BLaER1 treated with 17β-estradiol and CSF1 and Interleukin-3, amounts not matched to agents 10 nM and 100 nM (cell line): ENCODE measurements around the gene MAPK10.
"Not testable (repeated sequence)": the region's sequence is repeated elsewhere in the genome, so short reads cannot be mapped to it uniquely, and the experiment has no call there.

Experiments used
- H3K27ac ChIP-seq, 11 experiments: shearing (Covaris generic); formaldehyde crosslinking; 2 replicates each; pipeline ENCODE4 v1.8.1; 2022
- H3K27me3 ChIP-seq, 11 experiments: shearing (Covaris generic); formaldehyde crosslinking; 2 replicates each; pipeline ENCODE4 v1.8.1; 2022
- H3K36me3 ChIP-seq, 11 experiments: shearing (Covaris generic); formaldehyde crosslinking; 2 replicates each; pipeline ENCODE4 v1.8.1; 2022
- H3K4me1 ChIP-seq, 10 experiments: shearing (Covaris generic); formaldehyde crosslinking; 2 replicates each; pipeline ENCODE4 v1.8.1; 2022
- H3K4me2 ChIP-seq, 11 experiments: shearing (Covaris generic); formaldehyde crosslinking; 2 replicates each; pipeline ENCODE4 v1.8.1; 2022
- H3K4me3 ChIP-seq, 10 experiments: shearing (Covaris generic); formaldehyde crosslinking; 2 replicates each; pipeline ENCODE4 v1.8.1; 2022
- H3K9ac ChIP-seq, 11 experiments: shearing (Covaris generic); formaldehyde crosslinking; 2 replicates each; pipeline ENCODE4 v1.8.1; 2022
- H3K9me3 ChIP-seq, 11 experiments: shearing (Covaris generic); formaldehyde crosslinking; replicated peaks in 1 of 11; 2 replicates each; pipeline ENCODE4 v1.8.1; 2022
- H4K20me1 ChIP-seq, 11 experiments: shearing (Covaris generic); formaldehyde crosslinking; 2 replicates each; pipeline ENCODE4 v1.8.1; 2022
- Cebpa-rat ChIP-seq, 11 experiments: shearing (Covaris generic); IDR thresholded peaks; 2 replicates each; pipeline ENCODE4 v1.8.1; 2022

The MAPK10 gene

GRCh38 chr4:86356425-86357210 lies 3.2 kb downstream of the MAPK10 start:
- H3K4me2 ChIP-seq = no peak overlapping the region
- no peak overlapping the region for H3K4me3 ChIP-seq
- no peak for TF ChIP-seq Cebpa-rat (IDR thresholded peaks at IDR 0.05)
- no peaks in the 10 kb centered on the region for H3K27me3 ChIP-seq
- H3K27ac ChIP-seq = no peak overlapping the region
- peaks cover 13 to 35% (median 17%) of the 10 kb centered on the region in 10 experiments for H3K4me1 ChIP-seq
- H4K20me1 ChIP-seq = no peaks in the 10 kb centered on the region
- H3K9ac ChIP-seq = no peak overlapping the region
- no peaks in the 10 kb centered on the region for H3K9me3 ChIP-seq
- H3K36me3 ChIP-seq = no peaks in the 10 kb centered on the region

GRCh38 chr4:86354390-86354789 lies 5.5 kb downstream of the MAPK10 start:
- no peaks in the 10 kb centered on the region for H4K20me1 ChIP-seq
- H3K9ac ChIP-seq = no peak overlapping the region
- no peak for TF ChIP-seq Cebpa-rat (IDR thresholded peaks at IDR 0.05)
- no peaks in the 10 kb centered on the region for H3K36me3 ChIP-seq
- no peaks in the 10 kb centered on the region for H3K27me3 ChIP-seq
- peaks cover 2 to 18% (median 3%) of the 10 kb centered on the region in 10 experiments for H3K4me1 ChIP-seq
- H3K4me2 ChIP-seq = no peak overlapping the region
- H3K9me3 ChIP-seq = no peaks in the 10 kb centered on the region
- no peak overlapping the region for H3K4me3 ChIP-seq
- H3K27ac ChIP-seq = no peak overlapping the region

- Histone ChIP-seq H3K9ac (no peak overlapping the region), H3K27me3 (no peaks in the 10 kb centered on the region), H3K4me3 (no peak overlapping the region), H3K36me3 (no peaks in the 10 kb centered on the region), H4K20me1 (no peaks in the 10 kb centered on the region), H3K9me3 (no peaks in the 10 kb centered on the region), H3K4me1 (no peaks in the 10 kb centered on the region), H3K4me2 (no peak overlapping the region), H3K27ac (no peak overlapping the region)
- no peak for TF ChIP-seq Cebpa-rat (IDR thresholded peaks at IDR 0.05)
These were observed 13.5 kb downstream of the MAPK10 start for GRCh38 chr4:86346320-86346719.

- no peak for TF ChIP-seq Cebpa-rat (IDR thresholded peaks at IDR 0.05)
- H3K4me2 ChIP-seq = no peak overlapping the region
- no peaks in the 10 kb centered on the region for H3K4me1 ChIP-seq
- H3K27ac ChIP-seq = no peak overlapping the region
- no peak overlapping the region for H3K9ac ChIP-seq
- no peaks in the 10 kb centered on the region for H3K9me3 ChIP-seq
- H3K36me3 ChIP-seq = no peaks in the 10 kb centered on the region
- no peaks in the 10 kb centered on the region for H3K27me3 ChIP-seq
- no peak overlapping the region for H3K4me3 ChIP-seq
- no peaks in the 10 kb centered on the region for H4K20me1 ChIP-seq
These were observed 15.7 kb downstream of the MAPK10 start for GRCh38 chr4:86344127-86344526.

DNA sequence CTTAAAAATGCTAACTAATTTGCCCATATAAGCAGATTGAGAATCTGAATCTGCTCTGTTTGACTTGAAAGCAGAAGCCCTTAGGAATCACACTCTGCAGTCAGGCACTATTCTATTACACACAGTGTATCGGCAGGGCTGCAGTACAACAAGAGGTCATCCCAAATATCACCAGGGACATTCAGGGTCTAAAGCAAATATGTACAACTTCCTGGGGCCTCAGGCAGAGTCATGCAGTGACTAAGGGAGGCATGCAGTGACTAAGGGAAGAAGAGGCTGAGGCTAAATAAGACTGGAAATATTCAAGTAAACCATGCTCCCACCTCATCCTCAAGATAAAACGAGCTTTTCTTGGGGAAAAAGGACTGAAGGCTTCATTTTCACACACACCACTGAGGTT lies 20.9 kb downstream of the MAPK10 start:
- Histone ChIP-seq H3K27ac (no peak overlapping the region), H3K27me3 (no peaks in the 10 kb centered on the region), H4K20me1 (no peaks in the 10 kb centered on the region), H3K4me3 (no peak overlapping the region), H3K4me1 (peaks cover 0 to 6% (median 0%) of the 10 kb centered on the region in 10 experiments; a peak in 3 of 20 replicates), H3K9ac (no peak overlapping the region), H3K4me2 (no peak overlapping the region), H3K9me3 (no peaks in the 10 kb centered on the region), H3K36me3 (no peaks in the 10 kb centered on the region)
- no peak for TF ChIP-seq Cebpa-rat (IDR thresholded peaks at IDR 0.05)

DNA sequence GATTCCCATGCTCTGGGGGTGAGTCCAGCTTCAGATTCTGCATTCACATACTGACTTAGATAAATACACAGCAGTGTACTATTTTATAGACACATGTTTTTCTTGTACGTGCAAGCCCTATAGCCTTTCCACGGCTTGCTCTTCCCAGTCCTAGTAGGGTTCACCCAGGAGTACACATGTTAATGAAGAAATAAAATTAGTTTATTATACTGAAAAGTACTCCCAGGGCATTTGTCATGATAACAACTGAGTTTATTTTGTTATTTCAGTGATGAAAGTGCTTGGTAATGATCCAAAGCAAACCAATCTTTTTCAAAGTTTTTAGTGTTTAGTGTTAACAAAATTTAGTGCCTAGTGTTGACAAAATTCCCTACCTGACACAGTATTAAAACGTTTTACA lies 21.3 kb downstream of the MAPK10 start:
- no peak overlapping the region for H3K27ac ChIP-seq
- H3K4me2 ChIP-seq = no peak overlapping the region

DNA sequence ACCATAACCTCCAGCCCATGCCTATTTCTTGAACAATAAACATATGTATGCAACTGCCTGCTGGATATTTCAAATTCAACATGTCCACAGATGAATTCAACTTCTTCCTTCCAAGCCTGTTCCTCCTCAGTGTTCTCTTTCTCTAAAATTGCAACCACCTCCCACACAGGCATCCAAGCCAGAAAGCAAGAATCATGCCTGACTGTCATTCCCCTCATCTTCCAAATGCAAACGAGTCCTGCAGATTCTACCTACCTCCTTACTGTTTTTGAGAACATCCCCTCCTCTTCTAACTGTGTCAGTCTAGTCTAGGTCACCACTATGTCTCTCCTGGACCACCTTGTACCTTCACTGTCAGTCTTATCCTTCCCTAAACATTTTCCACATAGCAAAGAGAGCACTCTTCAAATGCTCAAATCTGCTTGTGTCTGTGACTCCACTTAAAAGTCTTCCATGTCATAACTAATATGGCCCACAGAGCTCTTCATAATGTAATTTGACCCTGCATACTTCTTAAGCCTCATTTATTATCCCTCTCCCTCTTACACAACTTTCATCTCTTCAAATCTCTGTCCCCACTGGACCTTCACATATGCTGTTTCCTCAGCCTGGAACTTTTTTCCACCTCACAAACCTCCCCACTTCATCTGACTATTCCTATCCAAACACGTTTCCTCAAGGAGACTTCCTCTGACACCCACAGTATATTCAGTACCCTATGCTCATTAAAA lies 25.7 kb downstream of the MAPK10 start:
- Histone ChIP-seq H4K20me1 (no peaks in the 10 kb centered on the region), H3K4me2 (peak overlapping the region in 2 of 11 experiments; percentile 12 to 44; a peak in 2 of 22 replicates), H3K4me3 (no peak overlapping the region), H3K4me1 (peaks cover 0 to 42% (median 12%) of the 10 kb centered on the region in 10 experiments; a peak in 12 of 20 replicates), H3K27ac (no peak overlapping the region), H3K36me3 (no peaks in the 10 kb centered on the region), H3K27me3 (no peaks in the 10 kb centered on the region), H3K9ac (no peak overlapping the region), H3K9me3 (no peaks in the 10 kb centered on the region)
- TF ChIP-seq Cebpa-rat (IDR thresholded peaks at IDR 0.05) = no peak

More for the DNA sequence above, 21.3 kb downstream of the MAPK10 start:
- no peak for TF ChIP-seq Cebpa-rat (IDR thresholded peaks at IDR 0.05)
- Histone ChIP-seq H3K4me3 (no peak overlapping the region), H4K20me1 (no peaks in the 10 kb centered on the region), H3K9me3 (no peaks in the 10 kb centered on the region), H3K9ac (no peak overlapping the region), H3K36me3 (no peaks in the 10 kb centered on the region), H3K4me1 (peaks cover 0 to 11% (median 0%) of the 10 kb centered on the region in 10 experiments; a peak in 3 of 20 replicates), H3K27me3 (no peaks in the 10 kb centered on the region)

GRCh38 chr4:86333236-86333635 lies 26.6 kb downstream of the MAPK10 start:
- no peak overlapping the region for H3K27ac ChIP-seq
- H3K4me3 ChIP-seq = no peak overlapping the region
- H3K9me3 ChIP-seq = no peaks in the 10 kb centered on the region
- no peaks in the 10 kb centered on the region for H3K36me3 ChIP-seq
- H4K20me1 ChIP-seq = no peaks in the 10 kb centered on the region
- peak overlapping the region in 2 of 11 experiments; percentile 12 to 44; a peak in 1 of 22 replicates for H3K4me2 ChIP-seq
- H3K9ac ChIP-seq = no peak overlapping the region
- TF ChIP-seq Cebpa-rat (IDR thresholded peaks at IDR 0.05) = no peak
- peaks cover 0 to 42% (median 12%) of the 10 kb centered on the region in 10 experiments; a peak in 12 of 20 replicates for H3K4me1 ChIP-seq
- H3K27me3 ChIP-seq = no peaks in the 10 kb centered on the region

DNA sequence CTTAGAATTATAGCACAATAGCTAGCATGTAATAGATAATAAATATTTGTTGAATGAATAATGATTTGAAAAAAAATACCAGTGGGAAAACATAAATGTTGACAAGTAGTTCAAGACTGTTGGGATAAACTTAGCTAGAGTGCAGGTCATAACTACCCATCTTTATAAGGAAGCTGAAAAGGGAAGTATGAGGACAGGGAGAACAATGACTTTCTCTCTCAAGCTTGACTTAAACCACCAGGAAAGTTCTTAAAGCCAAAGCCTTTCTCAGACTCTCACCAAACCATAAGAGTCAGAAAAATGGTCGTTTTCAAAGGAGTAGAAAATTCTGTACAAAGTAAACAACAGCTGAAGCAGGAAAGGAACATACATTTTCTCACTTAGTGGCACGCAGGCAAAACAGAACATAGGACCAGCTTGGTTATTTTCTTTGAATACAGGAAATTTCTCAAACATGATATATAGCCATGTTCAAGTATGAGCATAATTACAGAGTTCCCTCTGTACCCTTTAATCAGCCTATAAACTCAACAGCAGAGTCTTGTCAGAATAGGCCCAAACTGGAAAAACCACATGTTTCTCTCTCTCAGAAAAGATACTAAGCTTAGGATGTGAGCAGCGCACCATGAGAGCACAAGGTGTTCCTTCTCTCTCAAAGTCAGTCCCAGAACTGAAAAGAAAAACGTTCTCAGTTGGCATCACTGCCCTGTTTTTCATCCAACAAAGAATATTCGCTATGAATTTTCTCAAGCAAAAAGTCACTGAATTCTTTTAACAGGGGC lies 28.7 kb downstream of the MAPK10 start:
- Histone ChIP-seq H3K4me1 (peaks cover 0 to 42% (median 12%) of the 10 kb centered on the region in 10 experiments; a peak in 12 of 20 replicates), H3K4me3 (no peak overlapping the region), H4K20me1 (no peaks in the 10 kb centered on the region), H3K9me3 (no peaks in the 10 kb centered on the region), H3K27me3 (no peaks in the 10 kb centered on the region), H3K36me3 (no peaks in the 10 kb centered on the region), H3K9ac (no peak overlapping the region), H3K27ac (peak overlapping the region in 4 of 11 experiments; percentile 0 to 72 (median 28); a peak in 7 of 22 replicates), H3K4me2 (peak overlapping the region in 5 of 11 experiments; percentile 5 to 83 (median 24); a peak in 6 of 22 replicates)
- no peak for TF ChIP-seq Cebpa-rat (IDR thresholded peaks at IDR 0.05)

DNA sequence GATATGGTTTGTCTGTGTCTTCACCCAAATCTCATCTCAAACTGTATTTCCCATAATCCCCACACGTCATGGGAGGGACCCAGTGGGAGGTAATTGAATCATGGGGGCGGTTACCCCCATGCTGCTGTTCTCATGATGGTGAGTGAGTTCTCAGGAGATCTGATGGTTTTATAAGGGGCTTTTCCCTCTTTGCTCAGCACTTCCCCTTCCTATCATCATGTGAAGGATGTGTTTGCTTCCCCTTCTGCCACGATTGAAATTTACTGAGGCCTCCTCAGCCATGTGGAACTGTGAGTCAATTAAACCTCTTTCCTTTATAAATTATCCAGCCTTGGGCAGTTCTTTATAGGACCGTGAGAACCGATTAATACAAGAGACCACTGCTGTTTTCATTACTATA lies 29.4 kb downstream of the MAPK10 start:
- not testable (repeated sequence) for H3K36me3 ChIP-seq, H4K20me1 ChIP-seq, H3K9me3 ChIP-seq, H3K4me3 ChIP-seq, H3K27me3 ChIP-seq
- H3K4me2 ChIP-seq = peak overlapping the region in 7 of 11 experiments; percentile 13 to 83 (median 19); a peak in 7 of 22 replicates
- 0 out of 22 replicates have a peak overlapping the region, but pooled peaks of 1 of the 11 experiments have one; percentile 3 for H3K9ac ChIP-seq
- H3K4me1 ChIP-seq = peaks cover 0 to 42% (median 12%) of the 10 kb centered on the region in 10 experiments; a peak in 12 of 20 replicates
- peak overlapping the region in 4 of 11 experiments; percentile 0 to 72 (median 28); a peak in 6 of 22 replicates for H3K27ac ChIP-seq
